ENCODE data around the gene PREP. TPM values are rescaled to one million over a fixed set of nuclear protein-coding genes. Genes with fewer than 3 reads are reported as not detected.

PREP gene
- total RNA-seq, 2 experiments from 2014 or later: 42.3 to 49.0 TPM

DNA sequence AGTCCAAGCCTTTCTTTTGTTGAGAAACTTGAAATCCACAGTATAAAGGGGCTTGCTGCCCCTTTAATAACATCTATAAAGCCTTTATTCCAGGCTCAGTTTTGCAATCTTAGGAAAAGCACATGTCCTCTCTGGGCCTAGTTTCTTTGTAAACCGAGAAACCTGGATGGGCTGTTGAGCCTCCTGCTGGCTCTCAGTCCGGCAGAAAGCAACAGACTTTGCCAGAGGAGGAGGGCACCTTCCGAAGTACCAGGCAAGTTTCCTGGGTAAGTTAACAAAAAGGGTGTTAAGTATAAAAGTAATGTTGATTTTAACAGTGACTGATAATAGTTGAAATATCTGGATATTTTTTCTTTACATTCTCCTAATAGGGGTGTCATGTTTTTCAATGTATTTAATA is 124.1 kb downstream of the PREP start:
- intact Hi-C loops (cut with DNase I, micrococcal nuclease): no loop called here
- Mint-ChIP-seq H3K36me3 (ENCODE audit: low read depth) (peaks cover 55% of the 10 kb centered on the region), H3K4me1 (no peaks in the 10 kb centered on the region), H3K27ac (no peak overlapping the region), H3K9me3 (ENCODE audit: low read depth) (no peaks in the 10 kb centered on the region), H3K27me3 (no peaks in the 10 kb centered on the region), H3K4me3 (no peak overlapping the region)
- POLR2A ChIA-PET: no interaction called here
- CTCF ChIA-PET: no interaction called here
- ATAC-seq (no peak), DNase-seq (no peak)

DNA sequence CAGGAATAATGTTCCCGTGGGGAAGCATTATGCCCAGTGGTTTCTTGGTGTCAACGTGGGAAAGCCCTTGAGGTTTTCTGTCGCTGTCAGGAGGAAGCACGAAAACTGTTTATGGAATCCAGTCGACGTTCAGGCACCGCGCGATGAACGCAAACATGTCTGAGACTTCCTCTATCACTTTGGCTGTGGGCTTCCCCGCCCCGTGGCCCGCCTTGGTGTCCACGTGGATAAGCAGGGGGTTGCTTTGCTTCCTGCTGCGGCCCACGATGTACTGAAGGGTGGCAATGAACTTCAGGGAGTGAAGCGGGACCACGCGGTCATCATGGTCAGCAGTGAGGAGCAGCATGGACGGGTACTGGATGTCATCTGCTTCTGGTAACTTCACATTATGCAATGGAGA is 124.8 kb downstream of the PREP start:
- POLR2A ChIA-PET: no interaction called here
- H3K36me3 Mint-ChIP-seq (ENCODE audit: low read depth): peaks cover 49% of the 10 kb centered on the region
- no peaks in the 10 kb centered on the region for H3K4me1 Mint-ChIP-seq
- H3K27ac Mint-ChIP-seq: no peak overlapping the region
- CTCF ChIA-PET: no interaction called here
- ATAC-seq (no peak), DNase-seq (no peak)
- no peak overlapping the region for H3K4me3 Mint-ChIP-seq
- intact Hi-C loops (cut with DNase I, micrococcal nuclease): no loop called here
- H3K27me3 Mint-ChIP-seq: no peaks in the 10 kb centered on the region
- no peaks in the 10 kb centered on the region for H3K9me3 Mint-ChIP-seq (ENCODE audit: low read depth)

DNA sequence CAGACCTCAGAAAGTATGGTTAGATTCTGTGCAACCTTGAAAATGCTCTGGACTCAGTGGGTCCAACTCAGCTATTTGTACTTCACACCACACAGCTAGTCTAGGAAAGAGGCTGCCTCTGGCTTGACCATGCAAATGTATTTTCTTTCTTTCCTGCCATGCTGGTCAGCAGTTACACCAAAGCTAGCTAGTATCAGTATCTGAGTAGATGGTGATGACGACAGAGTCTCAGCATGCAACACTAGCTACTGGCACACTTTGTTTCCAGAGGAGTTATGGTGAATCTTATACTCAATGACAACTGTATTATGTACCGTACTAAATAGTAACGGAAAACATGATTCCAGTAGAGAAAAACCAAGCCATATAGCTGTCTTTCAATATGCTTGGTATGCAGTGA is 126.5 kb downstream of the PREP start:
- no peak overlapping the region for H3K4me3 Mint-ChIP-seq

DNA sequence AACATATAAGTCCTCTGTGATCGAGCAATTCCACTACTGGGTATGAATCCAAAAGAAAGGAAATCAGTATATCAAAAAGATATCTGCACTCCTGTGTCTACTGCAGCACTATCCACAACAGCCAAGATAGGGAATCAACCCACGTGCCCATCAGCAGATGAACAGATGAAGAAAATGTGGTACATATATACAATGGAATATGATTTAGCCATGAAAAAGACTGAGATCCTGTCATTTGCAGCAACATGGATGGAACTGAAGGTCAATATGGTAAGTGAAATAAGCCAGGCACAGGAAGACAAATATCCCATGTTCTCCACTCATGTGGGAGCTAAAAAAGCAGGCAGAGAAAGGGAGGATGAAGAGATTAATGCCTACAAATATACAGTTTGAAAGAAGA is 127.3 kb downstream of the PREP start:
- ChIA-PET CTCF (interaction anchor here (0.8 kb wide), 1 partner anchor 10 kb away, joined by 3 read pairs; no protein-coding TSS in a partner anchor), POLR2A (no interaction called here)
- ATAC-seq: no peak
- no peak for DNase-seq
- Mint-ChIP-seq H3K4me1 (no peaks in the 10 kb centered on the region), H3K27me3 (no peaks in the 10 kb centered on the region), H3K4me3 (no peak overlapping the region), H3K36me3 (ENCODE audit: low read depth) (peaks cover 30% of the 10 kb centered on the region), H3K27ac (no peak overlapping the region), H3K9me3 (ENCODE audit: low read depth) (no peaks in the 10 kb centered on the region)
- intact Hi-C loops (cut with DNase I, micrococcal nuclease): no loop called here

More for the DNA sequence above, 126.5 kb downstream of the PREP start:
- Mint-ChIP-seq H3K4me1 (no peaks in the 10 kb centered on the region), H3K27ac (no peak overlapping the region), H3K36me3 (ENCODE audit: low read depth) (peaks cover 35% of the 10 kb centered on the region), H3K27me3 (no peaks in the 10 kb centered on the region), H3K9me3 (ENCODE audit: low read depth) (no peaks in the 10 kb centered on the region)
- ATAC-seq (no peak), DNase-seq (no peak)
- intact Hi-C loops (cut with DNase I, micrococcal nuclease): no loop called here
- ChIA-PET CTCF (interaction anchor here (0.8 kb wide), 1 partner anchor 9 kb away, joined by 3 read pairs; no protein-coding TSS in a partner anchor), POLR2A (no interaction called here)

DNA sequence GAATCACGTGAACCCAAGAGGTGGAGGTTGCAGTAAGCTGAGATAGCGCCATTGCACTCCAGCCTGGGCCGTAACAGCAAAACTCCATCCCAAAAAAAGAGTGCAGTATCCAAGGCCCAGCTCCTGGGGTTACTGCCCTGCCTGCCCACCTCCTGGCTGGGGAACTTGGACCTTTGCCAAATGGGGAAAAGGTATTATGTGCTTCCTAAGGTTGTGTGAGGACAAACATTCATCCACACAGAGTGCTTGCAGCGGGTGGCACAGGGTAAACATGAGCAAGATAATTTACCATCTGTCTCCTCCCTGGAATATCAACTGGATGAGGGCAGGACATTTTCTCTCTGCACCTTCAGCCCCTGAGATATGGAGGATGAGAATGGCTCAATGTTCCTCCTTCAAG is 128.2 kb downstream of the PREP start:
- H3K27me3 Mint-ChIP-seq: no peaks in the 10 kb centered on the region
- H3K4me1 Mint-ChIP-seq: no peaks in the 10 kb centered on the region
- no peak overlapping the region for H3K27ac Mint-ChIP-seq
- peaks cover 24% of the 10 kb centered on the region for H3K36me3 Mint-ChIP-seq (ENCODE audit: low read depth)
- ChIA-PET POLR2A (no interaction called here), CTCF (no interaction called here)
- no peak for ATAC-seq
- no peak overlapping the region for H3K4me3 Mint-ChIP-seq
- no peak for DNase-seq
- intact Hi-C loops (cut with DNase I, micrococcal nuclease): no loop called here
- H3K9me3 Mint-ChIP-seq (ENCODE audit: low read depth): no peaks in the 10 kb centered on the region

DNA sequence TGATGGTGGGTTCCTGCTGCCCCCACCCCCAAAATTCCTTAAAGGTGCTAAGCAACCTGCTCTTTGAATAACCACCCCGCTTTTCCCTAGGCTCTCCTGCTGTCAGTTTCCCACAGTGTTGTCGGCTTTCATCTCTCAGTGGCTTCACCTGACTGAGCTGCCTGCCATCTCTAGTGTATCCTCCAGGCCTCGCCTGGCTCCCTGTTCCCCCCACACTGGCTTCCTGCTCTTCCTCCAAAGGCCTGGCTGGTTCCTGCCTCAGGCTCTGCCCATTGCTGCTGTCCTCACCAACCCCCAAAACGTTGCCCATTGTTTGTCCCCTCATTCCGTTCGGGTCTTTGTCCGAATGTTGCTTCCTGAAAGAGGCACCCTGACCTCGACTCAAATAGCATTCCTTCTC is 129.3 kb downstream of the PREP start:
- ChIA-PET CTCF (no interaction called here), POLR2A (no interaction called here)
- no peak overlapping the region for H3K27ac Mint-ChIP-seq
- intact Hi-C loops (cut with DNase I, micrococcal nuclease): no loop called here
- peaks cover 24% of the 10 kb centered on the region for H3K36me3 Mint-ChIP-seq (ENCODE audit: low read depth)
- ATAC-seq (no peak), DNase-seq (no peak)
- H3K27me3 Mint-ChIP-seq: no peaks in the 10 kb centered on the region
- H3K4me3 Mint-ChIP-seq: no peak overlapping the region
- no peaks in the 10 kb centered on the region for H3K4me1 Mint-ChIP-seq
- H3K9me3 Mint-ChIP-seq (ENCODE audit: low read depth): no peaks in the 10 kb centered on the region

DNA sequence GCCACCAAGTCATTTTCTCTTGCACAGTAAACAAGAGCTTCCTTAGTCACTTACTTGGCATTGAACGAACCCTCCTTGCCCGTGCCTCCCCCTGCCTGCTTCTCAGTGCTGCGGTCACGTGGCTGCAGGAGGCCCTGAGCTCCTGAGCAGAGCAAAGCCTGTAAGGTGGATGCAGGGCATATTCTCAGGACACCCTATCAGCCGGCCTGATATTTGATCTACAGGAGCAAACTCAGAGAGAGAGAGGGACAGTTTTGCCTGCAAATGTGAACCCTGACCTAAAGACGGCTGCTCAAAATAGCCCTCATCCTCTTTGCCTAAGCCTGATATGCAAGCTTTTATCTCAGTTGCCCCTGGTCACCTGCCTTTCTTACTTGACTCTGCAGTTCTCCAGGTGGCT is 130.1 kb downstream of the PREP start:
- CTCF ChIA-PET: interaction anchor here (1.2 kb wide), 1 partner anchor 16 kb away, joined by 3 read pairs; no protein-coding TSS in a partner anchor
- Mint-ChIP-seq H3K27ac (no peak overlapping the region), H3K4me1 (no peaks in the 10 kb centered on the region), H3K4me3 (no peak overlapping the region), H3K27me3 (no peaks in the 10 kb centered on the region), H3K9me3 (ENCODE audit: low read depth) (no peaks in the 10 kb centered on the region), H3K36me3 (ENCODE audit: low read depth) (peaks cover 20% of the 10 kb centered on the region)
- intact Hi-C loops (cut with DNase I, micrococcal nuclease): no loop called here
- ATAC-seq: no peak
- peak; percentile 8 for DNase-seq
- POLR2A ChIA-PET: no interaction called here

DNA sequence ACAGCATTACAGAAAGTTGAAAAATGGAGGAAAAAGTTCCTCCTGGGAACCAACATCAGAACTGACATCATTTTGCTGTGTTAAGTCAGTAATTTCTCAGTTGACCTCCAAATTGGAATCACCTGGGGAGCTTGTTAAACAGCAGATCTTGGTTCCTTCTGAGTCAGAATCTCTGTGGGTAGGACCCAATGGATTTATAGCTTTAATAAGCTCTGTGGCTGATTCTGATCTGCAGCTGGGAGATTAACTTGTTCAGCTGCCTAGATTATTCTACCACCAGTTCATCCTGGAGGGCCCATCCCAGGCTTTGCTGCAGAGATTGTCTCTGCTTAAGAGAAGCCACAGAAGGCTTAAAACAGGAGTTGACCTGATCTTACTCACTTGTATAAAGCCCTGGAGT is 132.4 kb downstream of the PREP start:
- ChIA-PET CTCF (no interaction called here), POLR2A (no interaction called here)
- H3K4me3 Mint-ChIP-seq: no peak overlapping the region
- no peak for DNase-seq
- no peaks in the 10 kb centered on the region for H3K9me3 Mint-ChIP-seq (ENCODE audit: low read depth)
- H3K36me3 Mint-ChIP-seq (ENCODE audit: low read depth): peaks cover 6% of the 10 kb centered on the region
- ATAC-seq: no peak
- H3K27me3 Mint-ChIP-seq: peaks cover 4% of the 10 kb centered on the region
- H3K4me1 Mint-ChIP-seq: no peaks in the 10 kb centered on the region
- no peak overlapping the region for H3K27ac Mint-ChIP-seq
- intact Hi-C loops (cut with DNase I, micrococcal nuclease): no loop called here

DNA sequence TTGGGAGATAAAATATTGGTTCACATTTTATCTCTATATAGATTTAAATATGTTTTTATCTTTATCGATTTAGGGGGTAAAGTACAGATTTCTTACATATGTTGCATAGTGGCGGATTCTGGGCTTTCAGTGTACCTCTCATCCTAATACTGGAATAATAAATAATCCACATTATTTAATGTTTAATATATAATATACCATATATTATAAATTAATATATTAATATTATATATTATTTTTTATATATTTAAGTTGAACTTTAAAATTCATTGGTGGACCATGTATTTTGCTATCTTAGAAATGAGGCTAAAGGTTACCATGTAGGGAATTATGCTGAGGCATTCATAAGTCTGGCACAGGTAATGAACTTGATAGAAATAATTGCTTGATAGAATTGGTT is 133.5 kb downstream of the PREP start:
- H3K4me1 Mint-ChIP-seq: no peaks in the 10 kb centered on the region
- H3K27ac Mint-ChIP-seq: no peak overlapping the region
- H3K36me3 Mint-ChIP-seq (ENCODE audit: low read depth): peaks cover 4% of the 10 kb centered on the region
- intact Hi-C loops (cut with DNase I, micrococcal nuclease): no loop called here
- ChIA-PET CTCF (no interaction called here), POLR2A (no interaction called here)
- H3K27me3 Mint-ChIP-seq: peaks cover 4% of the 10 kb centered on the region
- H3K4me3 Mint-ChIP-seq: no peak overlapping the region
- no peaks in the 10 kb centered on the region for H3K9me3 Mint-ChIP-seq (ENCODE audit: low read depth)
- no peak for DNase-seq
- no peak for ATAC-seq

DNA sequence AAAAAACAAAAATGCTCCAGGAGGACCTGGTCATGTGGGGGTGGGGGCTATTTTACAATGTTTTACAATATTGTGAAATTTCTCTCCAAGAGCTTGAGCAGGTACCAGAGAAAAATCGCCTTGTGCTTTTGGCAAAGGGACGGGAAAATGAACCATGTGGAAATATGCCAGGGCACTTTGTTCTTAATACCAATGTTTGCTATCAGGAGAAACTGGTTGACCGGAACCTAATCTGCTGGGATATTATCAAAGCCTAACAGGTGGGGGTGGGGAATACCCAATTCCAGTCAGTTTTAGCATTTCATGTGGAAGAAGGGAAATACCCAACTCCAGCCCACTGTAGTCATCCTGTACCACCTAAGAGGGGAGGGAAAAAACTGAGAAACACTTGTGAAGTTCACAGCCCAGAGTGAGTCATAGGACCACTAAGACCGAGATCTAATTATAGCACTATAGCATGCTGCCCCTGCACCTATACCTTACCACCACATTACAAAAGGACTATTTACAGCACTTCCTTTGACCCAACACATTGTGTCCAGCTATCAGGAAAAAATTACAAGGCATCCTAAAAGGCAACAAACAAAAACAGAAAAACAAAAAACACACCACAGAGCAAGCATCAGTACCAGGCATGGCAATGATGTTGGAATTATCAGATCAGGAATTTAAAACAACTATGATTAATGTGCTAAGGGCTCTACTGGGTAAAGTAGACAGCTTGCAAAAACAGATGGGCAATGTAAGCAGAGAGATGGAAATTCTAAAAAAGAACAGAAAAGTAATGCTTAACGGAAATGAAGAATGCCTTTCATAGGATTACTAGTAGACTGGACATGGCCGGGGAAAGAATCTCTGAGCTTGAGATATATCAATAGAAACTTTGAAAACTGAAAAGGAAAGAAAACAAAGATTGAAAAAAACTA is 138.9 kb downstream of the PREP start:
- intact Hi-C loops (cut with DNase I, micrococcal nuclease): no loop called here
- Mint-ChIP-seq H3K4me1 (peaks cover 5% of the 10 kb centered on the region), H3K4me3 (no peak overlapping the region), H3K36me3 (ENCODE audit: low read depth) (peaks cover 4% of the 10 kb centered on the region), H3K9me3 (ENCODE audit: low read depth) (no peaks in the 10 kb centered on the region), H3K27ac (no peak overlapping the region), H3K27me3 (peaks cover 16% of the 10 kb centered on the region)
- ChIA-PET POLR2A (no interaction called here), CTCF (no interaction called here)
- no peak for DNase-seq
- ATAC-seq: peak; percentile 65

DNA sequence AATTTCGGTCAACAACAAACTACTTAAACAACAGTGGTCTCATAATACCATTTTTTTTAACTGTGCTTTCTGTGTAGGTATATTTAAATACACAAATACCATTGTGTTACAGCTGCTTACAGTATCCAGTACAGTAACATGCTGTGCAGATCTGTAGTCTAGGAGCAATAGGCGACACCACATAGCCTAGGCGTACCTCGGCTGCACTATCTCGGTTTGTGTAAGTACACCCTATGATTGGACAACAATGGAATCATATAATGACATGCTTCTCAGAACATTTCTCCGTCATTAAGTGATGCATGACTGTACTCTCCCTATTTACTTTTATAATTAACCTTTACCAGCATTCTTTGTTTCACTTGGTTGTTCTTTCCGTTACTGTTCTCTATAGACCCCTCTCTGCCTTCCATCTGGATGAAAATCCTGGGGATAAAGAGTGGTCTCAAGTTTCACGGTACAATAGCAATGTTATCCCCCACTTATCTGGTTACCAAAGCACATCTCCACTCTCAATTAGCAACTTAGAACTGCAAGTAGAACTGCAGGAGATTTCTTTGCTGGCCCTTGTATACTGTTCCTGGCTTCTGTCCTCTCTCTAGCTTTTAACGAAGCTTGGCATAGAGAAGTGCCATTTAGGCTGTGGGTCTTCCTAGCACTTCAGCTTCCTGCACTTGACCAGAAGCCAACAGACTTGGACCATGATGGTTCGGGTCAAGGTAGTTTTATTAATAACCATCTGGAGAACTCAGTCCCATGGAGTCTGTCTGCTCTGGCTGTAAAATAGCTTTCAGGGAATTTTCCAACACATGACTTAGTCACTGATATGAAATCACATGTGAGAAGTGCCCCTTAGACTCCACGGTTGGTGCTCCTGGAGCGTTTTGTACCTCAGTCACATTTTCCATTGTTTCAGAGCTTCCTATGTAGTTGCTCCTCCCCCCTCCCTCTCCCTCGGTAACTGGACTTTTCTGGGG is 142.7 kb downstream of the PREP start:
- Mint-ChIP-seq H3K4me3 (no peak overlapping the region), H3K4me1 (peaks cover 5% of the 10 kb centered on the region), H3K9me3 (ENCODE audit: low read depth) (no peaks in the 10 kb centered on the region), H3K36me3 (ENCODE audit: low read depth) (no peaks in the 10 kb centered on the region), H3K27me3 (peaks cover 12% of the 10 kb centered on the region), H3K27ac (no peak overlapping the region)
- POLR2A ChIA-PET: no interaction called here
- ATAC-seq: no peak
- CTCF ChIA-PET: no interaction called here
- intact Hi-C loops (cut with DNase I, micrococcal nuclease): no loop called here
- no peak for DNase-seq

DNA sequence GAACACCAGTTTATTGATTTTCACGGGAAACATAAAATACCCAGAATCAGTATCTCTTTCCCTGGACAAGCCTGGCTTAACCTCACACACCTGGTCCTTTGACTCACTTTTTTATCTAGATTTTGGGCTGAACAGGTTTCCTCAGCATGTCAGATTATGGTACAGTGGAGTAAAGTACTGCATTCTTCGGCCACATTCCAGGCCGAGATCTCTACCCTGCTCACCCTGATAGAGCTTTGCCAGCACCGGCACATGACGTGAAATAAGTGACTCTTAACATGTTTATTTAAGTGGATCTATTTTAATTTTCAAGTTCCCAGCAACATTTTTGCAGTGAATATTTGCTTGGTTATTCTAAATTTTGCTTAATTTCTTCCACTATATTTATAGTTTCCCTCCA is 144.1 kb downstream of the PREP start:
- H3K27ac Mint-ChIP-seq: no peak overlapping the region

More for the DNA sequence above, 144.1 kb downstream of the PREP start:
- ATAC-seq (no peak), DNase-seq (no peak)
- H3K27me3 Mint-ChIP-seq: peaks cover 8% of the 10 kb centered on the region
- peaks cover 2% of the 10 kb centered on the region for H3K4me1 Mint-ChIP-seq
- CTCF ChIA-PET: no interaction called here
- no peaks in the 10 kb centered on the region for H3K36me3 Mint-ChIP-seq (ENCODE audit: low read depth)
- no peak overlapping the region for H3K4me3 Mint-ChIP-seq
- intact Hi-C loops (cut with DNase I, micrococcal nuclease): no loop called here
- POLR2A ChIA-PET: no interaction called here
- H3K9me3 Mint-ChIP-seq (ENCODE audit: low read depth): no peaks in the 10 kb centered on the region
